ENCODE measurements around the gene CLUH.

- TF ChIP-seq CTCF (IDR thresholded peaks at IDR 0.05) (no peak), POLR2A (IDR thresholded peaks at IDR 0.05) (no peak), EP300 (IDR thresholded peaks at IDR 0.05) (no peak)
Measured at GRCh38 chr17:2745317-2746037, 33.9 kb upstream of the CLUH start.
